Erythroblast (primary cell): ENCODE measurements around the gene PAH.

Experiments
- GATA1 ChIP-seq: IDR thresholded peaks from 2 replicates; pipeline ENCODE4 v1.6.1; 2011; ENCODE audit warnings: low read depth, mild to moderate bottlenecking, control low read depth, low read length, moderate library complexity
- POLR2A ChIP-seq: IDR thresholded peaks from 2 replicates; pipeline ENCODE4 v1.6.1; 2011; ENCODE audit warnings: mild to moderate bottlenecking, low read length

DNA sequence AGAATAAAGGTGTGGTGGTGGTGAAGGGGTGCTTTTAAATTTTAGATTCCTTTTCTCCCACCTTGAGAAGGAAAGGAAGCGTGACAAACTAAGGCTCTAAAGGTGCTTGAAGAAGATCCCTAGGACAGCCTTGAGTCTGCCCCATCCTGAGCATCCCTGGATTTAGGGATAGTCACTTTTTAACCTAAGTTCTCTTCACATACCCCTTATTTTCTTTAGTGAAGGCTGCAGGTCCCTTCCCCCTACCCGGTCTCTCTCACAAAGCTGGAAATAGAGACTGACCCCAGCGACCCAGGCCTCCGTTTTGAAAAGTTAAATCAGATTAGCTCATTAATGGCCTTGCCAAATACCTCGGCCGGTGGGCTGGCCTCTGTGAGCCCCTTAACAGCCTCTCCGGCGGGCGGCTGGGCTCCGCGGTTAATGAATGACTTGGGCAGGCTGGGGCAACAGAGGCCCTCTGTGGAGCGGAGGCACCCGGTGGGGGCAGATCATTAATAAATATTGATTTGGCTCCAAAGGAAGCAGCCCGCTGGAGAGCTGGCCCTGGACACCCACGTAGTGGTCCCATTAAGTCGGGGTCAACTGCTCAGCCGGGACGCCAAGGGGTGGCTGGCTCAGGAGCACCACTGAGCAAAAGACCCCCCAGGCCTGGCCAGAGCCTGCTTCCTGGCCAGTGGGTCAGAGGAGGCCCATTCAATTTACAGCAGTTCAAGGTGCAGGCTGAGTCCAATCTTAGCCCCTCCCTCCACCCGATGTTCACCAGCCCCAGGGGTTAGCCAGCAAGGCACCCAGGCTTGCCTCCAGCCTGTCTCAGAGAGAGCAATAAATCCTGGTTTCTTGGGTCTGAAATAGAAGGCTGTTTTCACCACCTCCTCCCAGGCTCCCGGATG lies 31.8 kb downstream of the PAH start:
- TF ChIP-seq POLR2A: no peak
- no peak for TF ChIP-seq GATA1
